ENCODE measurements around the gene PDE4D. TPM values are rescaled to one million over a fixed set of nuclear protein-coding genes. Genes with fewer than 3 reads are reported as not detected.

The PDE4D gene
- total RNA-seq, 1 donor from 2014 or later, result 44.8 TPM

- H3K27ac ChIP-seq, result no peak overlapping the region
- no peaks in the 10 kb centered on the region for H3K4me1 ChIP-seq
- intact Hi-C loops (cut with DNase I), result no loop called here
These were observed 125.1 kb downstream of the PDE4D start for GRCh38 chr5:59768152-59769040.

GRCh38 chr5:59767681-59768151 is 125.8 kb downstream of the PDE4D start:
- Histone ChIP-seq H3K9me3 (no peaks in the 10 kb centered on the region), H3K27ac (no peak overlapping the region), H3K4me1 (no peaks in the 10 kb centered on the region), H3K4me3 (peak overlapping the region; percentile 37 to 62), H3K36me3 (no peaks in the 10 kb centered on the region), H3K27me3 (no peaks in the 10 kb centered on the region)
- intact Hi-C loops (cut with DNase I), result no loop called here
- DNase-seq (ENCODE audit: low spot score in 2 of 2), result no peak
- no peak for TF ChIP-seq CTCF (IDR thresholded peaks at IDR 0.05)

More at GRCh38 chr5:59768152-59769040, 125.1 kb downstream of the PDE4D start:
- H3K9me3 ChIP-seq, result no peaks in the 10 kb centered on the region
- peak in 1 of 2 donors; percentile 71 for DNase-seq (ENCODE audit: low spot score in 2 of 2)
- no peaks in the 10 kb centered on the region for H3K27me3 ChIP-seq
- H3K36me3 ChIP-seq, result no peaks in the 10 kb centered on the region
- TF ChIP-seq CTCF (IDR thresholded peaks at IDR 0.05), result no peak
- H3K4me3 ChIP-seq, result peak overlapping the region; percentile 37 to 62

- Histone ChIP-seq H3K27ac (no peak overlapping the region), H3K4me1 (no peaks in the 10 kb centered on the region), H3K4me3 (peak overlapping the region in 1 of 2 donors; percentile 37), H3K36me3 (no peaks in the 10 kb centered on the region), H3K9me3 (no peaks in the 10 kb centered on the region), H3K27me3 (no peaks in the 10 kb centered on the region)
- intact Hi-C loops (cut with DNase I), result no loop called here
- DNase-seq (ENCODE audit: low spot score in 2 of 2), result no peak
- no peak for TF ChIP-seq CTCF (IDR thresholded peaks at IDR 0.05)
These were observed 126.3 kb downstream of the PDE4D start for GRCh38 chr5:59767211-59767605.

GRCh38 chr5:59766427-59767210 is 126.9 kb downstream of the PDE4D start:
- Histone ChIP-seq H3K27ac (no peak overlapping the region), H3K4me3 (no peak overlapping the region), H3K9me3 (no peaks in the 10 kb centered on the region), H3K27me3 (no peaks in the 10 kb centered on the region), H3K4me1 (no peaks in the 10 kb centered on the region), H3K36me3 (no peaks in the 10 kb centered on the region)
- intact Hi-C loops (cut with DNase I), result no loop called here
- no peak for TF ChIP-seq CTCF (IDR thresholded peaks at IDR 0.05)
- DNase-seq (ENCODE audit: low spot score in 2 of 2), result no peak

- H3K4me1 ChIP-seq, result no peaks in the 10 kb centered on the region
- no peaks in the 10 kb centered on the region for H3K9me3 ChIP-seq
- no peaks in the 10 kb centered on the region for H3K36me3 ChIP-seq
- H3K27me3 ChIP-seq, result no peaks in the 10 kb centered on the region
- DNase-seq (ENCODE audit: low spot score in 2 of 2), result no peak
- no peak for TF ChIP-seq CTCF (IDR thresholded peaks at IDR 0.05)
- intact Hi-C loops (cut with DNase I), result no loop called here
- no peak overlapping the region for H3K27ac ChIP-seq
- H3K4me3 ChIP-seq, result no peak overlapping the region
These were observed 128.1 kb downstream of the PDE4D start for GRCh38 chr5:59765446-59765845.
